NCI-H187 (cell line): Measurements from ENCODE around the gene HSD17B1.
A peak's percentile ranks its signal among the peaks of the same experiment; 100 is the strongest.

Experiments
- DNase-seq, 2 experiments: peaks; one replicate each; lab custom pipeline; 2025; lab: John Stamatoyannopoulos, UW

Gene HSD17B1

DNA sequence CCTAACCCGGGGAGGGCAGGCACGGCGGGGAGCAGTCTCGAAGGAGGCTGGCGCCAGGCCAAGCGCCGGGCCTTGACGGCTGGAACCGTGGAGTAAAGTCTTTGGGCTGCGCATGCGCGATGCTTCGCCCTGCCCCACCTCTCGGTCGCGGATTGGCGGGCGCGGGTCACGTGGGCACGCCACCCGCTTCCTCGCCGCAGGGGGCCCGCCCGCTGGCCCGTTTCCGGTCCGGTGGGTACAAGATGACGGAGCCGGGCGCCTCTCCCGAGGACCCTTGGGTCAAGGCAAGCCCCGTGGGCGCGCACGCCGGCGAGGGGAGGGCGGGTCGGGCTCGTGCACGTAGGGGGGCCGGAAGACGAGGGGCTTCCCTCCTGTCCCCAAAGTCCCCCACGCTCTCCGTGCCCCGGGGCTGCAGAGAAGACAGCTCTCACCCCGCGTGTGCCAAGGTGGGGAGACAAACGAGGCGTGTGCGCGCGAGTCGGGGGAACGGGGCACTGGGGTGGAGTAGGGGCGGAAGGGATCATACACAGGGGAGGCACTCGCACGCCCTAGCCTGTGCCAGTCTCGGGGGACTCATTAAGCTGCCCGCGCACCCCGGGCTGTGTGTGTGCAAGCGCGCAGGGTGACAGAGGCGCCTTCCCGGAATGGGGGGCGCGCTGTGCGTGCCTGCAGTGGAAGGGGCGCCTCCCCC is 14.3 kb downstream of the HSD17B1 start, which contains the start of gene MLX:
TSS of gene MLX (plus strand) at position 218 of the 691 bp plus-strand sequence. CDS start at position 243, 25 bp downstream.
- peak; percentile 88 to 91 for DNase-seq

DNA sequence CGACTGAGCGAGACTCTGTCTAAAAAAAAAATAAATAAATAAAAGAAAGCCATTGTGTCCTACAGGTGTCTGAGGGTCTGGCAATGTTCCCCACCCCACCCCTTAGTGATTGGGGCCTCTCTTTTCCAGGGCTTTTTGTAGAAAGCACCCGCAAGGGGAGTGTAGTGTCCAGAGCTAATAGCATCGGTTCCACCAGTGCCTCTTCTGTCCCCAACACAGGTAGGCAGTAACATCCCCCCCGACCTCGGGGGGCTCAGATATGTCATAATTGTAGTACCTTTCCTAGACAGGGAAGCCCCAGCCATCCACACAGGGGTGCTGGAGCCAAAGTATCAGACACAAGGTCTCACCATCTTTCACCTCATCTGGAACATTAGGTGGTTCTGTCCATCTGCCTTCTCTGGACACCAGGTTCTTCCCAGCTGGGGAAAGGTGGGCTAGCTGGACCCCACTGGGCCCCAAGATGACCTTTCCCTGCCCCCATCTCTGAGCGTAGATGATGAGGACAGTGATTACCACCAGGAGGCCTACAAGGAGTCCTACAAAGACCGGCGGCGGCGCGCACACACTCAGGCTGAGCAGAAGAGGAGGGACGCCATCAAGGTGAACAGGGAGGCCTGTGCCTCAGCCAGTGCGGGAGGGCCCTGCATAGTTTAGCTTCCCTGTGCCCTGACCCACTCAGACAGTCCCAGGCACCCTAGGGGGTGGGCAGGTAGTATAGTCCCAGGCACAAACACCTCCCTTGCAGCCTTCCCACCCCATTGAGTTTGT is 15.8 kb downstream of the HSD17B1 start:
- no peak for DNase-seq

DNA sequence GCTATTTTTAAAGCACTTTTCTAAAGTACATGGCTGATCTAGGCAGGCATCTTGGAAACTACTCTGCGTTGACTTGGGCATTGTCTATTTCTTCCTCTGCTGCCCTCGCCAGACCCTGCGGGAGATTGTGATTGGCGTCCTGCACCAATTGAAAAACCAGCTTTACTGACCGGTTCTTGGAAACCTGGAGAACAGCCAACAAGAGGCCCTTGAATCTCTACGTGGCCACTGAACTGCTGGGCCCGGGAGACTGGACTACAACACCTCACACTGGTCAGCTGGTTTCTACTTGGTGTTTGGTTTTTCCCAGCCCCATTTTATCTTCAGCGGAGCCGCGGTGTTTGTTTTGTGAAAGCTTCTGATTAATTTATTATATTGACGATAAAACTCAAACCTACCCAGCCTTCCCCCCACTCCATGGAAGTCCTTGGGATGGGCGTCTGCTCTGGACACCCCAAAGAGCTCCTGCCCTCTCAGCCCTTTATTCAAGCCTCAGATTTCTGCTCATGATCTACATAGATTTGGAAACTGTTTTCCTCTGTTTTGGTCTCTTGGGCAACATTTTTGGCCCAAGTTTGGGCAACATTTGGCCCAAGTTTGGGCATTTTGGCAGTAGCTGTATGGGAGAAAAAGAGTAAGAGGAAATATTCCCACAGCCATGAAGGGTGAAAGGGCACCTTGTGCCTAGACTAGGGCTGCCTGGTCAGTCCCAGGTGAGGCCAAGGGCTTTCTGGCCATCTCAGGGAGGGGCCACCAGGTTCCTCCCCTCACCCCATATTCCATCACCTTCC is 18.9 kb downstream of the HSD17B1 start:
- DNase-seq = no peak

DNA sequence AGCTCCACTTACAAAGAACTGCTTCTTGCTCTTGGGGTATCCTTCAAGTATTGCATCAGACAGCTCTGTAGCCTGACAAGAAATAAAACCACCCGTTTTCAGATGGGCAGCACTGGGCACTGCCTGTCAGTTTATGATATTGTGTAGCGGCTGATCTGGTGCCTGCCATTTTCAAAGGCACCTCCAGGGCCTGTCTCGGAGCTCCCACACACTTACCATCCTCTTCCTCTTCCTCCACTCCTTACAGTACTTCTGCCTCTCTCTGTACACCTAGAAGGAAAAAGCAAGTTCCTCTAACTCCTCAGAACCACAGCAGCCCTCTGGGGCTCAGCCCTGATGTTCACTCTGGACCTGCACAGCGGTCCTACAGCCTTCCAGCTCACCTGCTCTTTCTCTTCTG is 20.4 kb downstream of the HSD17B1 start:
- no peak for DNase-seq

DNA sequence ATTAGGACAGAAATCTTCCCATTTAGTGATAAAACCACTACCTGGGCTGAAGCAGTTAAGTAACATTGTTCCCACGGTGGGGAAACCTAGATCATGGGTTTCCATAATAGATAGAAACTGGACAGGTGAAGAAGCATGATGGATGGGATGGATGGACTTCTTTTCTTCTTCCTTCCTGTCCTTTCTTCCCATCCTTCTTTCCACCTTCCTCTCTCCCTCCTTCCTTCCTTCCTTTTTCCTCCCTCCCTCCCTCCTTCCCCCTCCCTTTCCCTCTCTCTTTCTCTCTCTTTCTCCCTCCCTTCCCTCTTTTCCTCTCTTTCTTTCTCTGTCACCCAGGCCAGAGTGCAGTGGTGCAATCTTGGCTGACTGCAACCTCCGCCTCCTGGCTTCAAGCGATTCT is 21.7 kb downstream of the HSD17B1 start:
- no peak for DNase-seq

DNA sequence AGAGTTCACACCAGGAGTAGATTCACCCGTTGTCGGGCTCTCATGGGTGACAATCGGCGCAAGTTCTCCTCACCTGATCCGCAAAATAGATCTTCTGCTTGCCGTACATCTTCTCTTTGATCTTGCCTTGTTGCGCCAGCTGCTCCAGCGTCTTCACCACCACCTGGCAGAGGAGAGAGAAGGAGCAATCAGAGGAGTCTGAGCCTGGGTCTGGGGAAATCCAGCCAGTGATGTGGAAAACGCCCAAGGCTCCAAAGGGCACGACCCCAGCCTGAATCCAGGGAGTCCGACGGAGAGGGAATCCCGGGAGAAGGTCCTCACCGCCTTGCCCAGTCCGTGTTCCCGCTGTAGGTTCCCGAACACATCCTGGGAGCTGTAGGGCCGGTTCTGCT is 24.4 kb downstream of the HSD17B1 start:
- no peak for DNase-seq

DNA sequence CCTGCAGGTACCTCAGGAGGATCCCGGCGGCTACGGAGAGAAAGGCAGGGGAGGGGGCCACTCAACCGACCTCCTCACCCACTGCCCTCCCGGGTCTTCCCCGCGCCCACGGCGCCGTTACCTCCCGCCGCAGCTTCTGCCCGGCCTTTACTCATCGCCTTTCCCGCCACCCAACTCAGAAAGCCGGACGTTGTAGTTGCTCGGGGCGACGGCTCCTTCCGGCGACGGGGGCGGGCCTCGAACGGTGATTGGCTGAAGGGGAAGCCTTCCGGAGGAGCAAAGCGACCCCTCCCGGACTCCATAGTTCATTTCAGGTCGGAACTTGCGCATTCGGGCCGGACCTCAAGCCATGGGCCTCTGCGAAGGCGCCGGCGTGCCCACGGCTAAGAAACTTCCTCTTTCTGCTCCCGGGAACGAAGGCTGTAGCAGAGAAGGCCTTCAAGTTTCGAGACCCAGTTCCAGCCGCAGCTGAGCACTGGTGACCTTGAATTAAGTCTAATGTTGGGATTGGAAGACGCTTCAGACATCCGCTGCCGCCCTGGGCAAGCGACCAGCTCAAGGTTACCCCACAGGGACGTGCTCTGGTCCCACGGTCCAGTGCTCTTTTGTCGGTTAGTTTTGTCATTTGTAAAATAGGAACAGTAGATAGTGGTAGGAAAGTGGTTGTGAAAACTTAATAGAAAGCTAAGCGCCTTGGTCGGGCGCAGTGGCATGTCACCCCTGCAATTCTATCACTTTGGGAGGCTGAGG is 25.0 kb downstream of the HSD17B1 start, which contains the start of gene PSMC3IP:
TSS of gene PSMC3IP (minus strand) at position 198 of the 750 bp plus-strand sequence. CDS start at position 155, 43 bp downstream.
- peak; percentile 75 to 86 for DNase-seq

DNA sequence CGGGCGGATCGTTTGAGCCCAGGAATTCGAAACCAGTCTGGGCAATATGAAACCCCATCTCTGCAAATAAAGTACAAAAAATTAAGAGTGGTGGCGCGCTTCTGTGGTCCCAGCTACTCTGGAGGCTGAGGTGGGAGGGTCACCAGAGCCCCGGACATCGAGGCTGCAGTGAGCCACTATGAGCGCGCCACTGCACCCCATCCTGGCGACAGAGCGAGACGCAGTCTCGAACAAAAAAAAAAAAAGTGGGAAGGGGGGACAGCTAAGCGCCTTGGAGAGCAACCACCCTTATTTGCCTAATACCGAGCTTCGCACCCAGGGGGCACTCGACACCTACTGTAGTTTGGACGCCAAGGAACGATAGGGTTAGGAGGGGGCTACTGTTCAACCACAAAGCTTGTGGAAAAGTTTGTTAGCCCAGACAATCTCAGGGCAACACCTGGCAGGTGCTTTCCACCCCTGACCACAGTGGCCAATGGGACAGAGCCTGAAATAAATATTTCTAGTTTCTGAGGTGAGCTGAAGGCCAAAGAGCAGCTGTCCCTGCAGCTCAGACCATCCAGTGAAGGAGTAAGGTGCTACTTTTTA is 25.7 kb downstream of the HSD17B1 start:
- DNase-seq = peak; percentile 34 to 54

DNA sequence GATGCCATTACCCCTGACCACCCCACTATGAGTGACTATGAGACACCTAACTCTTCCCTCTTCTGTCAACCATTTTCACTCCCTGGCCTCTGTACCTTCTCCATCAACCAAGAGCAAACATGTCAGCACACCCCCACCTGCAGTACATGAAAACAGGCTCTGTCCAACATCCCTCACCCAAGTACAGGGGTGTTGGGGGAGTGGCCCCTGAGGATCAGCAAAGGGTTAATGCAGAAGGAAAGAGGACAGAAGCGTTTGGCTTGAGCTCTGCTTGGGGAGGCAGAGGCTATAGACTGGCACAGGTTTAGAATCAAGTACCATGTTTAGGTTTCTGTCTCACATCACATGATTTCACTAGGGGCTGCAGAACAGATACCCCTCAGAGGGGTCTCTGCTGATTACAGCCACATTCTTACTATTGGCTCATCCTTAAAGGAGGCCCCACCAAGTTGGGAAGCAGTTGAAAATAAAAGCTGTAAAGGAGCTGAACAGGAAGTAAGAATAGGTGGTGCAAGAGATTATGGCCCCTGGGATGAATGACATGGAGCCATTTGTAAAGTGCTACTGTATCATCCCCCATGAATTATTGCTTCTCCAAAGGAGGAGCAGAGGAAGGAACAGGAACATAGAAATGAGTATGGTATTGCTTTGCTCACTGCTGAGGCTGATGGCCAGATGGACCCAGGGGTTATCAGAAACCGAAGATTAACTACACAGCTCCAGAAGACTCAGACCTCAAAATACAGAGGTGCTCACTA is 27.2 kb downstream of the HSD17B1 start:
- no peak for DNase-seq

DNA sequence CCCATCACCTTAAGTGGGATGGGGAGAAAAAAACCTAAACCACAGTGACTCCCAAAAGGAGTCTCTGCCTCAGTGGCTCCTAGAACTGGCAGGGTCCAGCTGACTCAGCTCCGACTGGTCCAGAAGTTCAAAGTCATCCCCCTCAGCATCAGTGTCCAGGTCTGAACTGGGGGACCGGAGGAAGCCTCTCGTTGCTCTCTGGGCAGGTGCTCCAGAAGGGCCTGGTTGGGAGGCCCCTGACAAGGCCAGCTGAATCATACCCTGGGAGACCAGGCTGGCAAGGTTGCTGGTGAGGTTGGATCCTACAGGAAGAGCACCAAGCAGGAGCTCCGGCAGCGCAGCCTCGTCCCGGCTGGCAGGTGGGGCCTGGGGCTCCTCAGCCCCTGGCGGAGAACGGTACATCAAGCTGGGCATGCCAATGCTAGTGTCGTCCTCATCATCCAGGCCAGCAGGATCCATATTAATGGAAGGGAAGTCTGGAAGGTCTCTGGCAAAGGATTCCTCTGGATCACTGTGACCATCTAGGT is 29.1 kb downstream of the HSD17B1 start:
- DNase-seq = no peak

DNA sequence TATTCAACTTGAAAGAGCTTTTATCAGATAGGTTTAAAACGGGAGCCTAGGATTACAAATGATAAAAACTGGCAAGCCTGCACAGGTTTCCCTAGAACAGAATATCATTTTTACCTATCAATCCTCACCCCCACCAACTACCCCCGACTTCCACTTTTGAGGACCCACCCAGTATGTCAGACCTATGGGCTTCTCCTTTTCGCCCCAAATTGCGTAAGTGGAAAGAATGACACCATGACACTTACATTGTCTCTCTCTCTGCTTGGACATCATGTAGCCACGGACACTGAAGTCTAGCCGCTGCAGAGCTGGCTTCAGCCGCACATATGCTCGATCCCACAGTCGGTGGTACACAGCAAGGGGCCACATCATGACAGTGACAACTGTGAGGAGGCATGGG is 32.2 kb downstream of the HSD17B1 start:
- no peak for DNase-seq

DNA sequence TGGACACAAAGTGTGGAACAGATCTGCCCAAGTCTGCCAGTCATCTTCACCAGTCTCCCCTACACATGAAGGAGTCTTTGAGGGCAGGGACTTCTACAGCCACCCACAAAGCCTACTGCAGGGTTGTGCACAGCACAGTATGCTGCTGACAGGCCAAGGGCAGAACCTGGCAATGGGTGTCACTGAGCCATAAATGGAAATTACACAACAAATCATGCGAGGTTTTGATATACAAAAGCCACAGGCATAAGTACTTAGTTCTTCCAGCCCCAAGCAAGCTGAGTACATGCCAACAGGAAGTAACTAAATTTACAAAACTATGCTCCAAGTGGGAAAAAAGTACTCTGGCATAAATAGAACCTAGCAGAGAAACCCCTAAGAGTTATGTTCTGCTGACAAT is 32.6 kb downstream of the HSD17B1 start:
- no peak for DNase-seq

DNA sequence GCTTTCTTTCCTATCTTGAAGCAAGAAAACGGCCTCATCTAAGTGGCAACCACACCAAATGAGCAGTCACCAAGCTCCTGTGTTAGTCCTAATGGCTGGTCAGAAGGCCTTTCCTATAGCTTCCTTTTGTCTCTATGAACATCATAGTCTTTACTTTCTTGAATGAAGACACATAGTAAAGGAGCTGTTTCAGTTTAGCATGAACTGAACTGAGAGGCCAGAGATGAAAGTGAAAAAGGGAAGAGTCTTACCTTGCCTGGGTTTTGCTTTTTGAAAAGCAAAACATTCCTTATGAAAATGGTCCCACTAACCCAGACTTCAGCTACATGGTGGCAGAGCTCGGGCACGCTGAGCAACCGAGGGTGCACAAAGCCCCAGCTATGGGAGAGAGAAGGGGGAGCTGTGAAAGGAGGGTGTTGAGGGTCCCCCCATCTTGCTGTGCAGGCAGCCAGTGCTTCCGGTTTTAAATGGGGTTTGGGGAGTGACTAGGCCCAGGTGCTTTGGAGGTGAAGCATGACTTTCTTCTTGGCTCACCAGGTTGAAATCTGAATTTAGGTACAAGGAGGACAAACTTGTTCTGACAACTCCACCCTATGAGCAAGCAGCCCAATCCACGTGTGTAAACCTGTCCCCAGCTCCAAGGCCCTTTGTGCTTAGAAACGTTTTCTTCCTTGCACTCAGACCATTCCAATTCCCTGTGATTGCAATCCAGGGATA is 33.9 kb downstream of the HSD17B1 start:
- DNase-seq = no peak

DNA sequence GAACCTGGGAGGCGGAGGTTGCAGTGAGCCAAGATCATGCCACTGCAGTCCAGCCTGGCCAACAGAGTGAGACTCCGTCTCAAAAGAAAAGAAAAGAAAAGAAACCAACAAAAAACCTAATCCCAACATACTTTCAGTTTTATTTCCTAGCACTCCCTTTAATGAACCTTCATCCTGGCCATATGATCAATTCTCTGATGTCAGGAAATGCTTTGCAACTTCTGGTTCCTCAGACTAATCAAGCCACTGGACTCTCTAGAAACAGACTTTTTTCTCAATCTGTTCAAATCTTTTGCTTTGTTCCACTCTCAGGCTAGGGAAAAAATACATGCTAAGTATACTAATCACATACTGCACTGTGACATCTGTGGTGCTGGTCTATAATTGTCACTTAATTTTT is 38.2 kb downstream of the HSD17B1 start:
- no peak for DNase-seq

DNA sequence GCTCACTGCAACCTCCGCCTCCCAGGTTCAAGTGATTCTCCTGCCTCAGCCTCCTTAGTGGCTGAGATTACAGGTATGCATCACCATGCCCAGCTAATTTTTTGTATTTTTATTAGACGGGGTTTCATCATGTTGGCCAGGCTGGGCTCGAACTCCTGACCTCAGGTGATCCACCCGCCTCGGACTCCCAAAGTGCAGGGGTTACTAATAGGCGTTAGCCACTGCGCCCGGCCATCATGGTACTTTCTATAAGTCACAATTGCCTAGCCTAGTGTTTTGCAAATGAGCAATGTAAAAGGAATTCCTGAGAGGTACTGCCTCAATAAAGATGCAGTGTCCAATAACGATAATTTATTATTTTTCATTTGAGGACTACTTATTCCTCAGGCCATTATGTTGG is 38.7 kb downstream of the HSD17B1 start:
- no peak for DNase-seq

DNA sequence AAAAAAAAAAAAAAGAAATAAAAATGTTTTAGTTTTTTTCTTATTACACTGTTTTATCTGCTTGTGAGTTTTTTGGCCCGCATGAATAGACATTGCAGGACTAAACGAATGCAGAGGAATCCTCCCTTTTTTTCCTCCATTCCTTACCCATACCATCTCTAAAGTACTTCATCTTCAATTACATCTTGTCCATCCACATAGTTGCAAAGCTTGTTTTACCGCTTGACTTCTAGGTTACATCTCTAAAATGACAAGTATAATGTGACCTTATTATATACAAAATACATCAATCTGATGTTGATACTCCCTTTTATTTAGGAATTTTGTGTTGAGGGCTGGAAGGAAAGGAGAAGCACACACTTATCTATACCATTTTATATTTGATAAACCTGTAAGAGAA is 43.7 kb downstream of the HSD17B1 start:
- no peak for DNase-seq

DNA sequence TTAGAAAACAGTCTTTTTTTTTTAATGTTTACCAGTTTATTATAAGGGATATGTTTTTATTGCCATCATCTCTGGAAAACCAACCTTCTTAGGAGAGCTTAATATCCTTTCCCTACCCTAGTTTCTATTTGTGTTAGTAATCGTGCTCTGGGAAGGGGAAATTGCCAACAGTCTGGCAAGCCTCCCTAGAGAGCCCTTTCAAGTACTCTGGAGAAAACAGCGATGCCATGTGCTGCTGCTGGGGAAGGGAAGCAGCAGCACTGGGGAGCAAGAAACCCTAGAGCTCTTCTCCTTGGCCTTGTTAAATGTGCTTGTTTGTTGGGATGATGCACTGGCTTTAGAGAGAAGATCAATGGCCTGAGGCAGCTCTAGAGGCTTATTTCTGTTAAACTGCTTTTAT is 46.2 kb downstream of the HSD17B1 start:
- DNase-seq = peak in 1 of 2 experiments; percentile 10

DNA sequence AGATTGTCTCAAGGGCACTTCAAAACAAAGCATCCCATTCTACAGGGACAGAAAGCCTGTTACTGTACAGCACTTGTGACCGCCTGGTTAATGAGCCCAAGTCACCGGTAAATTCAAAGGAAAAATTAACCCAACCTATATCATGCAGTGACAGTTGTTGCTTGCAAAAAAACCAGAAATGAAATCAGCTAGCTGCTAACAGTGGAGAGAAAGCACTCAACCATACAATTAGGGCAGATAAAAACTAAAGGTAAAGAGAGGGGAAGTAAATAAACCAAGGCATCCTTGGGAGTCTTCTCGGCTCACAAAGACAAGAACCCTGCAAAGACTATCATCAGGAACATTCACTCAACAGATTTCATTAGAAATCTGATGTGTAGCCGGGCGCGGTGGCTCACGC is 50.6 kb downstream of the HSD17B1 start:
- DNase-seq = no peak
